A549 (cell line): Measurements from ENCODE around the gene PHF2. TPM values are rescaled to one million over a fixed set of nuclear protein-coding genes. Genes with fewer than 3 reads are reported as not detected.

Experiments
- ATAC-seq, 2 experiments: fragments of 200-7000 bp in 1 of 2; fragments of >200 bp in 1 of 2; cut with Nextera tagmentation in 1 of 2; cut with Tn5 transposase in 1 of 2; 3 replicates each; pipeline versions ENCODE4 v1.8.0 to v1.9.1; 2018 to 2020; ENCODE audit warnings: mild to moderate bottlenecking in 1 of 2, moderate library complexity in 1 of 2
- CTCF ChIA-PET: fragments of 300-600 bp; sonication (Branson Sonifier 250); formaldehyde crosslinking; extraction: SDS; loops from one replicate; lab custom pipeline; 2021; ENCODE audit warnings: antibody characterized with exemption, inconsistent platforms; lab: Yijun Ruan, JAX
- POLR2A ChIA-PET: fragments of 350-600 bp; formaldehyde crosslinking; extraction: SDS; loops from one replicate; lab custom pipeline; 2021; ENCODE audit warnings: antibody characterized with exemption, inconsistent platforms; lab: Yijun Ruan, JAX
- DNase-seq, 2 experiments: peaks; one replicate each; pipeline versions ENCODE4 v3.0.0 to v3.0.0-alpha.2; 2011 to 2016; ENCODE audit warnings: low read depth in 1 of 2, low spot score in 1 of 2
- FAIRE-seq: peaks from 2 replicates; lab custom pipeline; 2011; peaks lifted over from hg19 to GRCh38; lab: Jason Lieb, UNC
- H3K27ac ChIP-seq, 2 experiments: fragments of >200 bp; sonication (Bioruptor Twin); formaldehyde crosslinking; 3 replicates each; pipeline ENCODE4 v1.5.1; 2016 to 2017
- H3K4me1 ChIP-seq: fragments of >200 bp; sonication (Bioruptor Twin); formaldehyde crosslinking; 3 replicates; pipeline ENCODE4 v1.6.1; 2016
- H3K4me2 ChIP-seq: fragments of >200 bp; sonication (Bioruptor Twin); formaldehyde crosslinking; 3 replicates; pipeline ENCODE4 v1.6.1; 2016
- H3K4me3 ChIP-seq: fragments of >200 bp; sonication (Bioruptor Twin); formaldehyde crosslinking; 3 replicates; pipeline ENCODE4 v1.5.1; 2016
- H3K9me3 ChIP-seq: fragments of >200 bp; sonication (Bioruptor Twin); formaldehyde crosslinking; 3 replicates; pipeline ENCODE4 v1.6.1; 2016
- ATOH8 ChIP-seq: fragments of 250-450 bp; sonication (Bioruptor Pico); IDR thresholded peaks from 2 replicates; pipeline ENCODE4 v1.5.0; 2020; ENCODE audit warnings: low read depth, mild to moderate bottlenecking, moderate library complexity
- BCL3 ChIP-seq: fragments of >200 bp; sonication (Bioruptor Twin); formaldehyde crosslinking; IDR thresholded peaks from 3 replicates; pipeline ENCODE4 v1.6.1; 2016
- BHLHE40 ChIP-seq: IDR thresholded peaks from 2 replicates; pipeline ENCODE4 v1.6.1; 2012; ENCODE audit warnings: low read depth, low read length, inconsistent platforms
- CBX2 ChIP-seq: fragments of 200-600 bp; sonication (generic); IDR thresholded peaks from 2 replicates; pipeline ENCODE4 v1.6.1; 2016; ENCODE audit warnings: low read depth, mild to moderate bottlenecking, borderline replicate concordance
- CEBPB ChIP-seq, 2 experiments: fragments of >200 bp in 1 of 2; sonication (Bioruptor Twin) in 1 of 2; formaldehyde crosslinking in 1 of 2; IDR thresholded peaks; 2 replicates each; pipeline ENCODE4 v1.6.1; 2012 to 2016
- CHD2 ChIP-seq: fragments of 150-350 bp; IDR thresholded peaks from 2 replicates; pipeline ENCODE4 v1.6.1; 2014; ENCODE audit warnings: low read length; ENCODE audit not compliant: partially characterized antibody
- CTCF ChIP-seq: fragments of >200 bp; sonication (Bioruptor Twin); formaldehyde crosslinking; IDR thresholded peaks from 3 replicates; pipeline ENCODE4 v1.5.1; 2016
- E2F6 ChIP-seq: IDR thresholded peaks from 2 replicates; pipeline ENCODE4 v1.6.1; 2012; ENCODE audit warnings: low read depth, borderline replicate concordance
- EHMT2 ChIP-seq: fragments of 200-600 bp; sonication (generic); IDR thresholded peaks from 2 replicates; pipeline ENCODE4 v1.6.1; 2016; ENCODE audit warnings: antibody characterized with exemption, low read depth, mild to moderate bottlenecking, moderate library complexity
- EP300 ChIP-seq, 2 experiments: fragments of >200 bp; sonication (Bioruptor Twin); formaldehyde crosslinking; IDR thresholded peaks; 2 replicates in 1 of 2; 3 replicates in 1 of 2; pipeline ENCODE4 v1.6.1; 2016 to 2017
- FOSL2 ChIP-seq, 2 experiments: fragments of 450-650 bp in 1 of 2; fragments of >200 bp in 1 of 2; sonication (Bioruptor Twin) in 1 of 2; formaldehyde crosslinking; IDR thresholded peaks; 2 replicates each; pipeline versions ENCODE4 v1.5.0 to v1.6.1; 2016 to 2020; ENCODE audit warnings: mild to moderate bottlenecking in 1 of 2, moderate library complexity in 1 of 2
- HDAC2 ChIP-seq: fragments of 200-600 bp; sonication (generic); IDR thresholded peaks from 2 replicates; pipeline ENCODE4 v1.6.1; 2016
- HOXA7 ChIP-seq: fragments of 250-450 bp; sonication (Bioruptor Pico); IDR thresholded peaks from 2 replicates; pipeline ENCODE4 v1.5.0; 2020; ENCODE audit warnings: mild to moderate bottlenecking, moderate library complexity
- HOXB13 ChIP-seq: fragments of 250-450 bp; sonication (Bioruptor Pico); IDR thresholded peaks from 2 replicates; pipeline ENCODE4 v1.5.0; 2020; ENCODE audit warnings: low read depth, mild to moderate bottlenecking, moderate library complexity
- JUN ChIP-seq, 2 experiments: fragments of >200 bp; sonication (Bioruptor Twin); formaldehyde crosslinking; IDR thresholded peaks; 2 replicates in 1 of 2; 3 replicates in 1 of 2; pipeline ENCODE4 v1.6.1; 2016 to 2017
- KDM1A ChIP-seq: fragments of 200-600 bp; sonication (generic); IDR thresholded peaks from 2 replicates; pipeline ENCODE4 v1.6.1; 2016; ENCODE audit warnings: low read depth, mild to moderate bottlenecking
- MAFK ChIP-seq: fragments of 450-650 bp; IDR thresholded peaks from 2 replicates; pipeline ENCODE4 v1.6.1; 2014; ENCODE audit not compliant: partially characterized antibody
- MAX ChIP-seq: IDR thresholded peaks from 2 replicates; pipeline ENCODE4 v1.6.1; 2012
- MYC ChIP-seq: IDR thresholded peaks from 2 replicates; pipeline ENCODE4 v1.6.1; 2012; ENCODE audit warnings: mild to moderate bottlenecking, inconsistent platforms, low read length, improper control_type of control experiment, borderline replicate concordance
- NPAS2 ChIP-seq: fragments of 250-450 bp; sonication (Bioruptor Pico); IDR thresholded peaks from 2 replicates; pipeline ENCODE4 v1.8.0; 2022; ENCODE audit warnings: mild to moderate bottlenecking, moderate library complexity, borderline replicate concordance
- NR3C1 ChIP-seq: fragments of >200 bp; sonication (Bioruptor Twin); formaldehyde crosslinking; IDR thresholded peaks from 3 replicates; pipeline ENCODE4 v1.6.1; 2017
- PHF8 ChIP-seq: fragments of 200-600 bp; sonication (generic); IDR thresholded peaks from 2 replicates; pipeline ENCODE4 v1.6.1; 2016; ENCODE audit warnings: low read depth, mild to moderate bottlenecking, antibody characterized with exemption, moderate library complexity, borderline replicate concordance
- POLR2A ChIP-seq: IDR thresholded peaks from 2 replicates; pipeline ENCODE4 v1.6.1; 2012; ENCODE audit warnings: mild to moderate bottlenecking, low read length
- POLR2AphosphoS2 ChIP-seq: conservative IDR thresholded peaks from 2 replicates; pipeline ENCODE4 v1.6.1; 2012; ENCODE audit warnings: low read length, improper control_type of control experiment, inconsistent platforms
- RARB ChIP-seq: fragments of 250-450 bp; sonication (Bioruptor Pico); IDR thresholded peaks from 2 replicates; pipeline ENCODE4 v1.8.0; 2021; ENCODE audit warnings: mild to moderate bottlenecking, moderate library complexity
- RCOR1 ChIP-seq: fragments of 150-350 bp; IDR thresholded peaks from 2 replicates; pipeline ENCODE4 v1.6.1; 2014; ENCODE audit warnings: antibody characterized with exemption, low read length, low read depth
- RNF2 ChIP-seq: fragments of 200-600 bp; sonication (generic); IDR thresholded peaks from 2 replicates; pipeline ENCODE4 v1.6.1; 2016; ENCODE audit warnings: low read depth, mild to moderate bottlenecking, antibody characterized with exemption, moderate library complexity, borderline replicate concordance
- TFCP2L1 ChIP-seq: fragments of 250-450 bp; sonication (Bioruptor Pico); IDR thresholded peaks from 2 replicates; pipeline ENCODE4 v1.5.0; 2021; ENCODE audit warnings: mild to moderate bottlenecking
- ZC3H11A ChIP-seq: fragments of 450-650 bp; IDR thresholded peaks from 2 replicates; pipeline ENCODE4 v1.6.1; 2014; ENCODE audit warnings: antibody characterized with exemption, mild to moderate bottlenecking
- ZFP36 ChIP-seq: fragments of 450-650 bp; IDR thresholded peaks from 2 replicates; pipeline ENCODE4 v1.6.1; 2014; ENCODE audit warnings: borderline replicate concordance; ENCODE audit not compliant: partially characterized antibody
- ZNF302 ChIP-seq: fragments of 250-450 bp; sonication (Bioruptor Pico); IDR thresholded peaks from 2 replicates; pipeline ENCODE4 v1.9.0; 2021; ENCODE audit warnings: inconsistent platforms, mild to moderate bottlenecking, moderate library complexity
- ZSCAN20 ChIP-seq: fragments of 250-450 bp; sonication (Bioruptor Pico); IDR thresholded peaks from 2 replicates; pipeline ENCODE4 v1.8.0; 2022; ENCODE audit warnings: mild to moderate bottlenecking, moderate library complexity
- WGBS: methylation state at CpG from one replicate; pipeline ENCODE4 v1.1.6; 2017; ENCODE audit errors: missing lambda C conversion rate; 5-methylcytosine and 5-hydroxymethylcytosine counted together
- polyA plus RNA-seq, 4 experiments: library from polyadenylated mRNA; depleted of rRNA in 3 of 4; stranded (reverse); fragments of >200 nt; fragmentation: RNase III in 1 of 4; extraction: RNeasy Plus Mini Kit Qiagen cat#74134 plus additional on column Dnase treatment in 1 of 4; gene quantifications; 2 replicates in 3 of 4; 3 replicates in 1 of 4; pipeline ENCODE4 v1.2.3, GENCODE V29; 2011 to 2017

PHF2 gene
- polyA plus RNA-seq, 2 of the 4 experiments (the other 2 are of a cell fraction): 9.6 to 12.2 TPM

DNA sequence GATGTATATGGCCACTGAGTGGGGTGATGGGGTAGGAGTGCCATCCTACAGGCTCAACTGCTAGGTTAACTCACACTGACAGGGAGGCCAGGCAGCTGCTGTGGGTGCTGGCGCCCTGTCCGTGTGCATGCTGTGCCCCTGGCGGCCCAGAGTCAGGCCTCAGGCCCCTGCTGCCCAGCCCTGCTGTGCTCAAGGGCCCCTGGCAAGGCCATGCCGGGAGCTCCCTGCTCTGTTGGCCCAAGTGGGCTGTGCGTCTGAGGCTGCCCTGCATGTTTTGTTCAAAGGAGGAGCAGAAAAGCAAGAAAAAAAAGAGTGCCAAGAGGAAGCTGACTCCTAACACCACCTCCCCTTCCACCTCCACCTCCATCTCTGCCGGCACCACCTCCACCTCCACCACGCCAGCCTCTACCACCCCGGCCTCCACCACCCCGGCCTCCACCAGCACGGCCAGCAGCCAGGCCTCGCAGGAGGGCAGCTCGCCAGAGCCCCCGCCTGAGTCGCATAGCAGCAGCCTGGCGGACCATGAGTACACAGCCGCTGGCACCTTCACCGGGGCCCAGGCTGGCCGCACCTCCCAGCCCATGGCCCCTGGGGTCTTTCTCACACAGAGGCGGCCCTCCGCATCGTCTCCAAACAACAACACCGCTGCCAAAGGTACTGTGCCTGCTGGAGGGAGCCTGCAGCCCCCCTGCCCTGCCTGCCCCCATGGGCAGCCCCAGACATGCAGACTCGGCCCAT, 100.1 kb downstream of the PHF2 start (continued):
- TF ChIP-seq CTCF (no peak), EHMT2 (no peak), NPAS2 (CRISPR knock-in tag) (no peak), CBX2 (no peak)

GRCh38 chr9:93677048-93677571, 100.7 kb downstream of the PHF2 start:
- Histone ChIP-seq H3K4me2 (no peak overlapping the region), H3K9me3 (no peaks in the 10 kb centered on the region), H3K27ac (no peak overlapping the region), H3K4me3 (no peak overlapping the region), H3K4me1 (no peaks in the 10 kb centered on the region)
- ChIA-PET POLR2A (no interaction called here), CTCF (interaction anchor here (1.4 to 10.8 kb wide), 2 partner anchors 286 to 325 kb away, joined by 3 to 141 read pairs; no protein-coding TSS in a partner anchor)
- no peak for TF ChIP-seq MAX
- no peak for TF ChIP-seq ZNF302 (CRISPR knock-in tag)
- TF ChIP-seq POLR2AphosphoS2: no peak
- TF ChIP-seq HDAC2: no peak
- TF ChIP-seq JUN (IDR thresholded peaks at IDR 0.05): no peak
- no peak for TF ChIP-seq ATOH8 (CRISPR knock-in tag)
- TF ChIP-seq MAFK: no peak
- no peak for TF ChIP-seq E2F6
- no peak for TF ChIP-seq MYC
- TF ChIP-seq RARB (CRISPR knock-in tag): no peak
- no peak for TF ChIP-seq NR3C1
- no peak for TF ChIP-seq BHLHE40
- no peak for TF ChIP-seq FOSL2 (IDR thresholded peaks at IDR 0.05)
- TF ChIP-seq FOSL2 (CRISPR knock-in tag; IDR thresholded peaks at IDR 0.05): no peak
- no peak for TF ChIP-seq KDM1A
- no peak for TF ChIP-seq PHF8
- no peak for TF ChIP-seq HOXA7
- TF ChIP-seq CBX2: no peak
- TF ChIP-seq RCOR1: no peak
- DNase-seq (no peak), FAIRE-seq (no peak), ATAC-seq (no peak)
- WGBS: 95% methylated on average over 11 of the region's 12 CpGs

- CTCF ChIA-PET: interaction anchor here (1.4 to 10.8 kb wide), 2 partner anchors 285 to 325 kb away, joined by 3 to 141 read pairs; no protein-coding TSS in a partner anchor
- Histone ChIP-seq H3K4me3 (no peak overlapping the region), H3K9me3 (no peaks in the 10 kb centered on the region), H3K4me2 (no peak overlapping the region)
- POLR2A ChIA-PET: no interaction called here
- no peak for FAIRE-seq
- ATAC-seq: no peak
- no peak for TF ChIP-seq HOXB13 (CRISPR knock-in tag)
- TF ChIP-seq HDAC2: no peak
- TF ChIP-seq TFCP2L1 (CRISPR knock-in tag): no peak
- no peak for TF ChIP-seq ZC3H11A
- TF ChIP-seq RCOR1: no peak
- TF ChIP-seq EP300 (IDR thresholded peaks at IDR 0.05): no peak
- no peak for TF ChIP-seq ZFP36
- TF ChIP-seq POLR2AphosphoS2: no peak
- TF ChIP-seq BCL3: no peak
- TF ChIP-seq CHD2: no peak
- TF ChIP-seq ZSCAN20 (CRISPR knock-in tag): no peak
- no peak for TF ChIP-seq RNF2
- TF ChIP-seq CEBPB (IDR thresholded peaks at IDR 0.05): no peak
- no peak for TF ChIP-seq POLR2A
- TF ChIP-seq, all 56 proteins: peak for 0
- H3K4me1 ChIP-seq: no peaks in the 10 kb centered on the region
- WGBS: 97% methylated on average over 16 of the region's 16 CpGs
- no peak overlapping the region for H3K27ac ChIP-seq
- no peak for DNase-seq
Measured at GRCh38 chr9:93677641-93678136, 101.3 kb downstream of the PHF2 start.
